HG03097 (cell line): ENCODE results near the gene RGS13.
"Not testable (repeated sequence)": the region's sequence is repeated elsewhere in the genome, so short reads cannot be mapped to it uniquely, and the experiment has no call there.

ENCODE experiments used
- ATAC-seq: cut with Tn5 transposase; IDR thresholded peaks from one replicate; pipeline ENCODE4 v1.9.1; 2021; ENCODE audit not compliant: unreplicated experiment, low FRiP score

The RGS13 gene

GRCh38 chr1:192669174-192669573 lies 33.2 kb downstream of the RGS13 start:
- ATAC-seq: no peak

DNA sequence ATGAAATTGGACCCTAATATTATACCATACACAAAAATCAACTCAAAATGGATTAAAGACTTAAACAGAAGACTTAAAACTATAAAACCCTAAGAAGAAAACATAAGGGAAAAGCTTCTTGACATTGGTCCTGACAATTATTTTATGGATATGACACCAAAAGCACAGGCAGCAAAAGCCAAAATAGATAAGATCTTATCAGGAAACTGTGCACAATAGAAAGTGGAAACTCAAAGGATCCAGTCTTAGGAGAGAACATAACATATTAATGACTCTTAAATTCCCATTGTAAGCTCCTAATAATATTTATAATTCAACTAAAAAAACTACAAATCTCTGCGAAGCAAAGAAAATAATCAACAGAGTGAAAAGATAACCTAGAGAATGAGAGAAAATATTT lies 39.8 kb downstream of the RGS13 start:
- no peak for ATAC-seq

DNA sequence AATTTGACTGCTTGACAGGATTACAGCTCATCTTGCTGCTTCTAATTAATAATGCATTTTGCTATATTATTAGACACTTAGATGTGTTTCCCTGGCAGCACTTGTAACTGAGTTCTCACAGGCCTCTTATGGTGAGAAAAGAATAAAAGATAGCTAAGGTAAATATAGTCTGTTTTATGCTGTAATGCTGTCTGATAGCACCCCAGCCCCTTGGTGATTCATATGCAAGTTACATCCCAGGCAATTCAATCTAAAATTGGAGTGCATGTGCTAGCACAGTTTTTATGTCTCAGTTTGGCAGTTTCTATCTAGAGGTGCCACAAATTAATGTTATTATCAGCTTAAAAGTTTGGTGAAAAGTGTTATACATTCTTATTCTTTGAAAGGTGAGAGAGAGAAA lies 42.2 kb downstream of the RGS13 start:
- no peak for ATAC-seq

DNA sequence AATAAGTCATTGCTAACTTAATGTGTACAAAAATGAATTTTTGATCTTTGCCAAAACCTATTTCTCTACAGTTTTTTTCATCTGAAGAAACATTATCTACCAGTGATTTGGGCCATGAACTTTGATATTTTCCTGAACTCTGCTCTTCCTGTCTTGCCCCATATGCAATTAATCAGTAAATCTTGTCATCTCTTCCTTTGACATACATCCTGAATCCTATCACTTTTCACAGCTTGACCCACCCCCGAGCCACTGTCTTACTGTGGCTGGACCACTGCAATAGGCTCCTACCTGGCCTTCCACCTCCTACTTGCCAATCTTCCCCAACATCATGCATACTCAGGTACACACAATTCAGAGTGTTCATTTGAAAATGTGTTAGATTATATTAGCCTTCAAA lies 46.4 kb downstream of the RGS13 start:
- no peak for ATAC-seq

GRCh38 chr1:192683081-192683480 lies 47.1 kb downstream of the RGS13 start:
- ATAC-seq: not testable (repeated sequence)

DNA sequence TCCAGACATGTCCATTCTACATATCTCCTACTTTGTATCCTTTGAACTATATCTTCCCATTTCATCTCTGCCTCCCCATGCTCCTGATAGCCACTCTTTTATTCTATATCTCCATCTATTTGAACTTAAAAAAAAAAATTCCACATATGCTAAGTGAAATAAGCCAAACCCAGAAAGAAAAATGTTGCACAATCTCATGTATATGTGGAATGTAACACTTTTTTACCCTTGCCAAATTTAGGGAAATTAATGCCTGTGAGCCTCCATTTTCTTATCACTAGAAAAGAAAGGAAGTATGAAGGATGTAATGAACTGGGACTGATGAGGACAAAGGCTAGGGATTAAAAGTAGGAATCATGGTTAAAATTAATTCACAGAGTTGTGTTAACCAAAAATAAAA lies 53.5 kb downstream of the RGS13 start:
- ATAC-seq: no peak

DNA sequence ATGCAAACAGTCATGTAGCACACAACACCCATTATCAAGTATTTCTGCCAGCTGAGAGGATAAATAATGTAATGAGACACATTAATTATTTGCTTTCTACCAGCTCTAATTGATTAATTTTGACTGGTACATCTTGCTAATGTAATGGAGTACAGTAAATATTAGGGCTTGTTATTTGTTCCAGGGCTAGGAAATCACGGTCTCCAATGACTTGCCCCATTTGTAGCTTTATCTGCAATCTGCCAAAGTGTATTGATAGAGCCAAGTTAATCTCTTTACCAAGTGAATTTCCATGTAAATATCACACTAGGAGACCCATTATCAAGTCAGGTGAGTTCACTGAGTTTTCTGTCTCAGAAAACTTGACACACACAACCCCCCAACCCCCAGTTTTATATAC lies 55.1 kb downstream of the RGS13 start:
- ATAC-seq: no peak

- no peak for ATAC-seq
Measured at GRCh38 chr1:192696082-192696481, 60.1 kb downstream of the RGS13 start.

GRCh38 chr1:192697771-192698170 lies 61.8 kb downstream of the RGS13 start:
- no peak for ATAC-seq

DNA sequence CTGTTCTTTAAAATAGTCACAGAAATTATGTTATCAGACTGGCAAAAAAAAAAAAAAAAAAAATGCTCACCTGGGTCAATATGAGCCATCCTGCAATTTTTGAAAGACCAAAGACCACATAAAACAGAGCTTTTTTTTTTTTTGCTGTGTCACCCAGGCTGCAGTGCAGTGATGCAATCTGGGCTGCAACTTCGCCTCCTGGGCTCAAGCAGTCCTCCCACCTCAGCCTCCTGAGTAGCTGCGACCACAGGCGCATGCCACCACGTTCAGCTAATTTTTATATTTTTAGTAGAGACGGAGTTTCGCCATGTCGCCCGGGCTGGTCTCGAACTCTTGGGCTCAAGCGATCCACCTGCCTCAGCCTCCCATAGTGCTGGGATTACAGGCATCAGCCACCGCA lies 62.8 kb downstream of the RGS13 start:
- no peak for ATAC-seq

DNA sequence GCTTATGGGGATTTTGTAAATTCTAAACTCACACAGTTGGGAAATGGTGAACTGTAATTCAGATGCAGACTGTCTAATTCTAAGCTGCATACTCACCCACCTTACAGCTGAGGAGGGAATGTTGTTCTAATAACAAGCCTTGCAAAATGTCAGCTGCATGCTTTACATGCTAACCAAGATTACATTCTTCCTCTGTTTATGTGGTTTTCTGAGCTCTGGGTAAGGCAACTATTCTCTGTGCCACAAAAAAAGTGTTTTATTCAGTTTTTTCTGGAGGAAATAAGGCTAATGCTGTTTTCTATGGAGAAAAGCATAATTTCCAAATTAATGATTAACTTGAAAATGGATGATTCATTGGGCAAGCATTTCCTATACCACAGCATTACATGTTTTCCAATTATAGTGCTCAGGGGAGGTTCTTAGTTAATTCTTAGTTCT lies 64.9 kb downstream of the RGS13 start:
- ATAC-seq: no peak

GRCh38 chr1:192702212-192702902 lies 66.4 kb downstream of the RGS13 start:
- no peak for ATAC-seq

GRCh38 chr1:192703283-192704206 lies 67.6 kb downstream of the RGS13 start:
- ATAC-seq: peak; percentile 79

- no peak for ATAC-seq
Measured at GRCh38 chr1:192705510-192705909, 69.6 kb downstream of the RGS13 start.

DNA sequence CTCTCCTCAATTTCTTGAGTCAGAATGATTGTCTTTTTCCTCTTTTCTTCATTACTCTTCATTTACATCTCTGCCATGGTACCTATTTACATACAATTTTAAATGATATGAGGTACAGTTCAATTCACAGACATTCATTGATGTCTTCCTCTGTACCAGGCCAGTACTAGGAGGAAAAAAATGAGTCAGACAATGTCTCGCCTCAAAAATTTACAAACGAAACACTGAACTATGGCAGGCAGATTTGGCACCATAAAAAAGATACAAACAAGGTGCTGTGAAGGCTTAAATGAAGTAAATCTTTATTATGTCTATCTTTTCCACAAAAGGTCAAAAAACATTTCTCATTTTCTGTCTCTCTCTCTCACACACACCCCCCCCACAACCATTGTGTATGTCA lies 71.0 kb downstream of the RGS13 start:
- no peak for ATAC-seq

DNA sequence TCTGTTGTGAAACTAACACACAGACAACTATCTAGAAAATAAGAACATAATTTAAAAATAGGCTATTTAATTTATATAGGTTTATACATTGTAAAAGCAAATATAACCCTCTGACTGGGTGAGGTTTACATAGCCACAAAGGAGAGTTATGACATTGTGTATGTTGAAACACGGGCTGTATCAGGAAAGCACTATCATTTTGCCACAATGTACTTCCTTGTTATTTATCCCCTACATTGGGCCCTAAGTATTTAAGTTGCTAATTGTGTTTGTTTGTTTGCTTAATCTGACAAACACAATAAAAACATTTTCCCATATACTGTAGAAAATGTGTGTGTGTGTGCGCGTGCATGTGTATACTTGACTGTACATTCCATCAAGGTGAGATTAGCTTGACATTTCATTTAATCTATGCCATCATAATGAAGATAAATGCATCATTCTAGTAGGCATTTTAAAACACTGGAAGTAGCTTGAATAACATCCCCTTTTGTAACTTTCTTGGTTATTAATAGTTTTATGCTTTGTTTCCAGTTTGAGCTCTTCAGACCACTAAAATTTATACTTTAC lies 72.1 kb downstream of the RGS13 start:
- no peak for ATAC-seq

GRCh38 chr1:192709544-192709943 lies 73.6 kb downstream of the RGS13 start:
- no peak for ATAC-seq
